ENCODE measurements around the gene ADGRB2. TPM values are rescaled to one million over a fixed set of nuclear protein-coding genes. Genes with fewer than 3 reads are reported as not detected.
A peak's percentile ranks its signal among the peaks of the same experiment; 100 is the strongest.

The ADGRB2 gene
- total RNA-seq, 4 donors from 2014 or later: 3.3 to 39.1 (median 17.2) TPM

DNA sequence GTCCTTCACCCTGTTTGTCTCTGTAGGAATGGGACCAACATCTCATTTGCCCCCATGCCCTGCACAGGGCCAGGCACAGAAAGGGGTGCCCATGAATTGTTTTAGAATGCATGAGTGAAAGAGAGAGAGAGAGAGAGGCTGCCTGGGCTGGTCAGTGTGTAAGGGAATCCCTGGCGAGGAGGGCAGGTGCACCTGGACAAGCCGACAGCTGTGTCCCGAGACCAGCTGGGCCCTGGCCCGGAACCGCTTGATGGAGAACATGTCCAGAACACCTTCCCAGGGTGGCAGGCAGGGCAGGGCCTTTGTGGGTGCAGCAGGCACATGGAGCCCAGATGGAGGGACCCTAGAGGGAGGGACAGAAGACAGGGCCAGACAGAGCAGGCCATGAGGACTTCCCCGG is 28.9 kb upstream of the ADGRB2 start:
- DNase-seq: peak in 1 of 3 donors; percentile 39
- H3K4me3 ChIP-seq: no peak overlapping the region

DNA sequence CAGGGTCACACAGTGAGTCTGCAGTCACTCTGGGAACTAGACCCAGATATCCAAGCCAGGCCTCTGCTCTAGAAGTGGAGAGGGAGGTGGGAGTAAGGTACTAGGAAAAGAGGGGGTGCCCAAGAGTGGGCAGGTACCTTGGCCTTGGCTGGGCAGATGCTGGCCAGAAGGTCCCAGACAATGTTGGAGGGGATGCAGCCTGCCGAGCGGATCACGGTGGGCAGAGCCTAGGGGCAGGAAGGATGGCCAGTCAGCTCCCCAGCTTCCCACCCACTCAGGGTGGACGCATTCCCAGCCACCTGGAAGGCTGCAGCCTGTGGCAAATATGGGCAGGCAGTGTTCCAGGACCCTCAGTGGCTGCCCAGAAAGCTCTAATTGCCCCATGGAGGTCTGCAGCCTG is 28.4 kb upstream of the ADGRB2 start:
- Histone ChIP-seq H3K36me3 (no peaks in the 10 kb centered on the region), H3K27ac (no peak overlapping the region), H3K9me3 (no peaks in the 10 kb centered on the region), H3K4me1 (peaks cover 0 to 9% (median 2%) of the 10 kb centered on the region in 4 donors), H3K4me3 (no peak overlapping the region), H3K27me3 (no peaks in the 10 kb centered on the region)
- peak in 2 of 3 donors; percentile 31 to 42 for DNase-seq
- TF ChIP-seq, protein P1, sequence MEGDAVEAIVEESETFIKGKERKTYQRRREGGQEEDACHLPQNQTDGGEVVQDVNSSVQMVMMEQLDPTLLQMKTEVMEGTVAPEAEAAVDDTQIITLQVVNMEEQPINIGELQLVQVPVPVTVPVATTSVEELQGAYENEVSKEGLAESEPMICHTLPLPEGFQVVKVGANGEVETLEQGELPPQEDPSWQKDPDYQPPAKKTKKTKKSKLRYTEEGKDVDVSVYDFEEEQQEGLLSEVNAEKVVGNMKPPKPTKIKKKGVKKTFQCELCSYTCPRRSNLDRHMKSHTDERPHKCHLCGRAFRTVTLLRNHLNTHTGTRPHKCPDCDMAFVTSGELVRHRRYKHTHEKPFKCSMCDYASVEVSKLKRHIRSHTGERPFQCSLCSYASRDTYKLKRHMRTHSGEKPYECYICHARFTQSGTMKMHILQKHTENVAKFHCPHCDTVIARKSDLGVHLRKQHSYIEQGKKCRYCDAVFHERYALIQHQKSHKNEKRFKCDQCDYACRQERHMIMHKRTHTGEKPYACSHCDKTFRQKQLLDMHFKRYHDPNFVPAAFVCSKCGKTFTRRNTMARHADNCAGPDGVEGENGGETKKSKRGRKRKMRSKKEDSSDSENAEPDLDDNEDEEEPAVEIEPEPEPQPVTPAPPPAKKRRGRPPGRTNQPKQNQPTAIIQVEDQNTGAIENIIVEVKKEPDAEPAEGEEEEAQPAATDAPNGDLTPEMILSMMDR (IDR thresholded peaks at IDR 0.05): no peak
- TF ChIP-seq POLR2A (IDR thresholded peaks at IDR 0.05): no peak

More for the DNA sequence above, 28.9 kb upstream of the ADGRB2 start:
- TF ChIP-seq POLR2A (IDR thresholded peaks at IDR 0.05): no peak
- TF ChIP-seq, protein P1 (IDR thresholded peaks at IDR 0.05): no peak
- H3K27ac ChIP-seq: no peak overlapping the region
- no peaks in the 10 kb centered on the region for H3K27me3 ChIP-seq
- no peaks in the 10 kb centered on the region for H3K36me3 ChIP-seq
- H3K9me3 ChIP-seq: no peaks in the 10 kb centered on the region
- peaks cover 0 to 9% (median 2%) of the 10 kb centered on the region in 4 donors for H3K4me1 ChIP-seq

DNA sequence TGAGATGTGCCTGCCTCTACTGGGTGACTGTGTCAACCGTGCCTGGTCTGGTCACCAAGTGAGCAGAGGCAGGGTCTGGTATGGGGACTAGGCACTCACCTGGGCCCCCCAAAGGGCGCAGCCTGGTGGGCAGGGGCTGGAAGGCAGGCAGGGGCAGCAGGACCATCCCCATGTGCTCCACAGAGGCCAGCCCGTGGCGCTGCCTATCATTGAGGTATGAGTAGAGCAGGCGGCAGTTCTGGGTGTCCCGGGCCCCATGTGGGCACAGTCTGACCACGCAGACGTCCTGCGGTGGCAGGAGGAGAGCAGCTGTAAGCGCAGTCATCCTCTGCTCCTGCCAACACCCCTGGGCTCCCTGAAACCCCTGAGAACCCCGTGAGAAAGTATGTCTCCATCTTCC is 28.0 kb upstream of the ADGRB2 start:
- Histone ChIP-seq H3K4me3 (no peak overlapping the region), H3K36me3 (no peaks in the 10 kb centered on the region), H3K27ac (no peak overlapping the region), H3K4me1 (peaks cover 0 to 9% (median 2%) of the 10 kb centered on the region in 4 donors), H3K9me3 (no peaks in the 10 kb centered on the region), H3K27me3 (no peaks in the 10 kb centered on the region)
- peak in 2 of 3 donors; percentile 39 to 41 for DNase-seq
- TF ChIP-seq, protein P1 (IDR thresholded peaks at IDR 0.05): no peak
- no peak for TF ChIP-seq POLR2A (IDR thresholded peaks at IDR 0.05)

DNA sequence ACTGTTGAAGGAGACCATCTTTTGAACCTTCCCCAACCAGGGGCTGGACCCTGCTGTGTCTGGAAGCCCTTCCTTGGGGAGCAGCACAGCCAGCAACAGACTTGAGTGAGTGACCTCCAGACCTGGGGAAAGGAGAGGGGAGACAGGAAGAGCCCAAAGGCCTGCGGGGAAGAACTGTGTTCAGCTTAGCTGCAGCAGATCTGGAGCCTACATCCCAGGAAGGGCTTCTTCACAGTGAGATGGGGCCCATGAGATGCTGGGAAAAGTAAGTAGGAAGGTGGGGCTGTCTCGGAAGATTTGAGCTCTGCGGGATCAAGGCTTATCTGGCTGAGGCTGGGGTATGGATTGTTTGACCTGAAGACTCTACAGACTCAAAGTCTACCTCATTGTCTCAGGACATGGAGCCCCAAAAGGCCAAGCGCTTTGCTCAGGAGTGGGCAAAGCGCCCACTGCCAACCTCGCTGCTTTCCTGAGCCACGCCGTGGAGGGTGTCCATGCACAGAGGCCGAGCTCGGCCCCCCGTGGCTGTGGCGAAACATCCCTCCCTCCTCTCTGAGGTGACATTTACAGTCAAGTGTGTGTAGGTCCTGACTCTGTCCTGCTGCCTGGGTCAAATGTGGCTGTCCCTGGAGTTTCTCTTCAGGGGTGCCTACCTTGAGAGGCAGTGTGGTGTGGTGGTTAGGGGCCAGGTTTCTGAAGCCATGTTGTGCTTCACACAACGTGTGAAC is 27.2 kb upstream of the ADGRB2 start:
- H3K27ac ChIP-seq: no peak overlapping the region
- DNase-seq: peak in 1 of 3 donors; percentile 33
- TF ChIP-seq POLR2A (IDR thresholded peaks at IDR 0.05): no peak

DNA sequence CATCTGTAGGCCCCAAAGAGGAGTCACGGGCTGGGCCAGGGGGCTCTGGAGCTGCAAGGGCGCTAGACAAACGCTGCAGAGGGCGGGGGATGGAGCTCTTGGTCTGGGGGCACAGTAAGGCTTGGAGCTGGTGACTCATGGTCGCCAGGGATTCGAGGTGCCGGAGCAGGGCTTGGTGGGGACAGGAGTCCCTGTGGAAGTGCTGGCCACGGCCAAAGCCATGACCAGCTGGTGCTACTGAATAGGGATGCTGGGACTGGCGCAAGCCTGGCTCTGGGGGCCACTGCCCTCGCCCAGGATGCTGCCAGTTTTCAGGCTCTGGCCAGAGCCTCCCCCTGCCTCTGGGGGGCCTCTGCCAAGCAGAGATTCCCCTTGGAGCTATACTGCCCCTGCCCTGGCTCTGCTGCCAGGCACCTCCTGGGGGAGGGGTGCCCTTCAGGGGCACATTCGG is 26.5 kb upstream of the ADGRB2 start:
- no peaks in the 10 kb centered on the region for H3K36me3 ChIP-seq
- peaks cover 0 to 9% (median 2%) of the 10 kb centered on the region in 4 donors for H3K4me1 ChIP-seq
- peak in 1 of 3 donors; percentile 38 for DNase-seq
- H3K4me3 ChIP-seq: no peak overlapping the region
- H3K9me3 ChIP-seq: no peaks in the 10 kb centered on the region
- no peak overlapping the region for H3K27ac ChIP-seq
- H3K27me3 ChIP-seq: no peaks in the 10 kb centered on the region
- TF ChIP-seq, protein P1 (IDR thresholded peaks at IDR 0.05): no peak
- TF ChIP-seq POLR2A (IDR thresholded peaks at IDR 0.05): no peak

More for the DNA sequence above, 27.2 kb upstream of the ADGRB2 start:
- no peaks in the 10 kb centered on the region for H3K9me3 ChIP-seq
- H3K4me1 ChIP-seq: peaks cover 0 to 9% (median 2%) of the 10 kb centered on the region in 4 donors
- H3K4me3 ChIP-seq: no peak overlapping the region
- H3K36me3 ChIP-seq: no peaks in the 10 kb centered on the region
- H3K27me3 ChIP-seq: no peaks in the 10 kb centered on the region

DNA sequence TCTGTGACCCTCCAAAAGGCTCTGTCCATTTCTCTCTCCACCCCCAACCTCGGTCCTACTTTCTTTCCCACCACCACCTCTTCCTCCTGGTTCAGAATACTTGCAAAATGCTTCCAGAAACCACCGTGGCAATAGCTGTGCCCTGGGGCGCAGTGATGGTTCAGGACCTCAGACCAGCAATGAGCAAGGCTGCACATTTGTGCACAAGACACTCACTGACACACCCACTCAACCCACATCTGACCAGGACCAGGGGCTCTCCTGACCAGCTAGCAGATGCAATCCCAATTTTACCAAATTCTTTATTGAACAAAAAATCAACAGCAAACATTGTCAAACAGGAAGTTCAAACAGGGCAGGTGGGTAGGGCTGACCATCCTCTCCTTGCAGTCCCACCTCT is 26.0 kb upstream of the ADGRB2 start:
- TF ChIP-seq POLR2A (IDR thresholded peaks at IDR 0.05): no peak
- TF ChIP-seq, protein P1 (IDR thresholded peaks at IDR 0.05): no peak
- no peaks in the 10 kb centered on the region for H3K9me3 ChIP-seq

More for the DNA sequence above, 26.0 kb upstream of the ADGRB2 start:
- DNase-seq: peak in 1 of 3 donors; percentile 32
- H3K4me1 ChIP-seq: peaks cover 0 to 9% (median 2%) of the 10 kb centered on the region in 4 donors
- no peak overlapping the region for H3K4me3 ChIP-seq
- H3K27me3 ChIP-seq: no peaks in the 10 kb centered on the region
- H3K36me3 ChIP-seq: no peaks in the 10 kb centered on the region
- H3K27ac ChIP-seq: no peak overlapping the region
